ENCODE measurements around the gene SAMHD1. TPM values are rescaled to one million over a fixed set of nuclear protein-coding genes. Genes with fewer than 3 reads are reported as not detected.
A peak's percentile ranks its signal among the peaks of the same experiment; 100 is the strongest.

Gene SAMHD1
- polyA plus RNA-seq, 1 of the 3 experiments (the other 2 are of a cell fraction): 5.9 TPM

DNA sequence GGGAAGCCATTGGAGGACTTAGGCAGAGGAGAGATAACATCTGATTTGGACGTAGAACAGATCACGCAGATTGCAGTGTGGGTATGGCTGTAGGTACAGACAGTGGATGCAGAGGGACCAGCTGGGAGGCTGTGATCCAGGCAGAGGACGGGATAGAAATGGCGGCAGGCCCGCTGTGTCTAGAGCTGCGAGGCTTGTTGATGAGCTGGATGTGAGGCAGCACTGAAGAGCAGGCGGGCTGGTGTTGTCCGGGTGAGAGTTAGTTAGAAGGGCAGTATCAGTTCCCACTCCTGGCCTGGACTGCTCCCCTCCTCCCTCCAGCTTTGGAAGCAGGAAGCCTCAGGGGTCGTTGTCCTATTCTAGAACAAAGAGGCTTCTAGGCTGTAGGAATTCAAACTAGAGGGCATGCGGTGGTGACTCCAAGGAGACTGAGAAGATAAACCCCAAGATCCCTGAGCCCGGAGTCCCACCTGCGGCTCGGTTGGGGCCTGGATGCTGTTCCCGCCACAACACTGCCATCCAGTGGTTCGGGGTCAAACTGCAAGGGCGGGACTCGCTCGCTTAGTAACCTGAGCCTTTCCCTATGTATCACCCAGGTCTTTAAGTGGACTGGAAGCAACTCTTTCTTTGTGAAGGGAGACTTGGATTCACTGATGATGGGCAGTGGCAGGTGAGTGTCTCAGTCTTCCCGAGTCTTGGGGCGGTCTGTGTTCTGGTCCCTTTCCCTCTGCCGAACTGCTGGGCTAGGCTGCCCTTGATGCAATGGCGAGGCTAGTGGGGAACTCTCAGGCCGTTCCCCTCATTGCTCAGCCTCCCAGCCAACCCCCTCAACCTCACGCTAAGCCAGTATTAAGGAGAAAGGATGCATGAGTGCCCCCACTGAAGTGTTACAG is 64.4 kb downstream of the SAMHD1 start:
- Histone ChIP-seq H3K27ac (ENCODE audit: low read depth in 2 of 2, low read length in 1 of 2) (no peak overlapping the region), H3K27me3 (ENCODE audit: insufficient read depth) (no peaks in the 10 kb centered on the region), H3K9me2 (no peaks in the 10 kb centered on the region), H4K20me1 (ENCODE audit: insufficient read depth) (no peaks in the 10 kb centered on the region), H3K4me3 (ENCODE audit: low read depth in 2 of 2, low read length in 1 of 2) (no peak overlapping the region; a peak in 1 of 4 replicates), H3K36me3 (replicated peaks in 1 of 2; ENCODE audit: control insufficient read depth in 1 of 2, insufficient read depth in 2 of 2, low read length in 1 of 2) (no peaks in the 10 kb centered on the region), H3K4me1 (ENCODE audit: control insufficient read depth in 1 of 2, insufficient read depth in 2 of 2, low read depth in 1 of 2, low read length in 1 of 2) (peaks cover 0 to 7% of the 10 kb centered on the region in 2 experiments; a peak in 2 of 4 replicates), H3K9ac (no peak overlapping the region), H3K79me2 (ENCODE audit: insufficient read depth) (no peaks in the 10 kb centered on the region), H3K9me3 (no peaks in the 10 kb centered on the region), H3K4me2 (no peak overlapping the region), H3F3A (replicated peaks; ENCODE audit: insufficient read depth) (no peaks in the 10 kb centered on the region), H2AFZ (ENCODE audit: low read depth) (peak overlapping the region; percentile 76; the same call in 1 of the 2 replicates)
- POLR2A ChIA-PET: no interaction called here
- CTCF ChIA-PET: interaction anchor here (0.6 to 3.9 kb wide), 36 partner anchors 8 to 585 kb away, joined by 3 to 29 read pairs (median 4); partner anchors contain the start of gene RAB5IF
- DNase-seq: peak; percentile 87
- WGBS (ENCODE audit: low lambda C conversion rate): 48% methylated on average over 13 of the region's 24 CpGs
- TF ChIP-seq POLR2AphosphoS5 (IDR thresholded peaks at IDR 0.05; ENCODE audit: low read depth, low read length) (no peak), GATA2 (CRISPR knock-in tag; IDR thresholded peaks at IDR 0.05) (0 out of 2 replicates have a peak, but pooled peaks have one; percentile 2), MXI1 (IDR thresholded peaks at IDR 0.05; ENCODE audit: low read depth, low read length) (no peak), TEAD4 (IDR thresholded peaks at IDR 0.05; ENCODE audit: borderline replicate concordance, insufficient read depth) (no peak), FOSL2 (IDR thresholded peaks at IDR 0.05; ENCODE audit: borderline replicate concordance, low read depth) (no peak), GABPA (IDR thresholded peaks at IDR 0.05; ENCODE audit: low read depth) (no peak), FOXJ3 (CRISPR knock-in tag; IDR thresholded peaks at IDR 0.05) (no peak), EZH2phosphoT487 (IDR thresholded peaks at IDR 0.05; ENCODE audit: borderline replicate concordance, low read depth) (no peak), EP300 (IDR thresholded peaks at IDR 0.05; ENCODE audit: borderline replicate concordance in 1 of 2, low read depth in 1 of 2, low read length in 1 of 2) (no peak), NRF1 (IDR thresholded peaks at IDR 0.05; ENCODE audit: low read depth, low read length) (0 out of 2 replicates have a peak, but pooled peaks have one; percentile 20), JUND (IDR thresholded peaks at IDR 0.05) (no peak), FOXM1 (IDR thresholded peaks at IDR 0.05; ENCODE audit: low read depth) (no peak), MEF2A (IDR thresholded peaks at IDR 0.05; ENCODE audit: borderline replicate concordance, low read depth) (no peak), ELF1 (IDR thresholded peaks at IDR 0.05) (no peak), RXRA (IDR thresholded peaks at IDR 0.05; ENCODE audit: borderline replicate concordance, low read depth) (no peak), SIN3A (IDR thresholded peaks at IDR 0.05; ENCODE audit: borderline replicate concordance, low read depth, low read length) (no peak), RAD21 (IDR thresholded peaks at IDR 0.05; ENCODE audit: low read length) (peak; percentile 96), TCF12 (IDR thresholded peaks at IDR 0.05) (no peak)
- TF ChIP-seq, protein P1, sequence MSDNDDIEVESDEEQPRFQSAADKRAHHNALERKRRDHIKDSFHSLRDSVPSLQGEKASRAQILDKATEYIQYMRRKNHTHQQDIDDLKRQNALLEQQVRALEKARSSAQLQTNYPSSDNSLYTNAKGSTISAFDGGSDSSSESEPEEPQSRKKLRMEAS (IDR thresholded peaks at IDR 0.05; ENCODE audit: low read depth): 0 out of 2 replicates have a peak, but pooled peaks have one; percentile 9
- TF ChIP-seq, protein P2, sequence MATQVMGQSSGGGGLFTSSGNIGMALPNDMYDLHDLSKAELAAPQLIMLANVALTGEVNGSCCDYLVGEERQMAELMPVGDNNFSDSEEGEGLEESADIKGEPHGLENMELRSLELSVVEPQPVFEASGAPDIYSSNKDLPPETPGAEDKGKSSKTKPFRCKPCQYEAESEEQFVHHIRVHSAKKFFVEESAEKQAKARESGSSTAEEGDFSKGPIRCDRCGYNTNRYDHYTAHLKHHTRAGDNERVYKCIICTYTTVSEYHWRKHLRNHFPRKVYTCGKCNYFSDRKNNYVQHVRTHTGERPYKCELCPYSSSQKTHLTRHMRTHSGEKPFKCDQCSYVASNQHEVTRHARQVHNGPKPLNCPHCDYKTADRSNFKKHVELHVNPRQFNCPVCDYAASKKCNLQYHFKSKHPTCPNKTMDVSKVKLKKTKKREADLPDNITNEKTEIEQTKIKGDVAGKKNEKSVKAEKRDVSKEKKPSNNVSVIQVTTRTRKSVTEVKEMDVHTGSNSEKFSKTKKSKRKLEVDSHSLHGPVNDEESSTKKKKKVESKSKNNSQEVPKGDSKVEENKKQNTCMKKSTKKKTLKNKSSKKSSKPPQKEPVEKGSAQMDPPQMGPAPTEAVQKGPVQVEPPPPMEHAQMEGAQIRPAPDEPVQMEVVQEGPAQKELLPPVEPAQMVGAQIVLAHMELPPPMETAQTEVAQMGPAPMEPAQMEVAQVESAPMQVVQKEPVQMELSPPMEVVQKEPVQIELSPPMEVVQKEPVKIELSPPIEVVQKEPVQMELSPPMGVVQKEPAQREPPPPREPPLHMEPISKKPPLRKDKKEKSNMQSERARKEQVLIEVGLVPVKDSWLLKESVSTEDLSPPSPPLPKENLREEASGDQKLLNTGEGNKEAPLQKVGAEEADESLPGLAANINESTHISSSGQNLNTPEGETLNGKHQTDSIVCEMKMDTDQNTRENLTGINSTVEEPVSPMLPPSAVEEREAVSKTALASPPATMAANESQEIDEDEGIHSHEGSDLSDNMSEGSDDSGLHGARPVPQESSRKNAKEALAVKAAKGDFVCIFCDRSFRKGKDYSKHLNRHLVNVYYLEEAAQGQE (IDR thresholded peaks at IDR 0.05; ENCODE audit: low read depth, low read length): no peak
- TF ChIP-seq, protein P3, sequence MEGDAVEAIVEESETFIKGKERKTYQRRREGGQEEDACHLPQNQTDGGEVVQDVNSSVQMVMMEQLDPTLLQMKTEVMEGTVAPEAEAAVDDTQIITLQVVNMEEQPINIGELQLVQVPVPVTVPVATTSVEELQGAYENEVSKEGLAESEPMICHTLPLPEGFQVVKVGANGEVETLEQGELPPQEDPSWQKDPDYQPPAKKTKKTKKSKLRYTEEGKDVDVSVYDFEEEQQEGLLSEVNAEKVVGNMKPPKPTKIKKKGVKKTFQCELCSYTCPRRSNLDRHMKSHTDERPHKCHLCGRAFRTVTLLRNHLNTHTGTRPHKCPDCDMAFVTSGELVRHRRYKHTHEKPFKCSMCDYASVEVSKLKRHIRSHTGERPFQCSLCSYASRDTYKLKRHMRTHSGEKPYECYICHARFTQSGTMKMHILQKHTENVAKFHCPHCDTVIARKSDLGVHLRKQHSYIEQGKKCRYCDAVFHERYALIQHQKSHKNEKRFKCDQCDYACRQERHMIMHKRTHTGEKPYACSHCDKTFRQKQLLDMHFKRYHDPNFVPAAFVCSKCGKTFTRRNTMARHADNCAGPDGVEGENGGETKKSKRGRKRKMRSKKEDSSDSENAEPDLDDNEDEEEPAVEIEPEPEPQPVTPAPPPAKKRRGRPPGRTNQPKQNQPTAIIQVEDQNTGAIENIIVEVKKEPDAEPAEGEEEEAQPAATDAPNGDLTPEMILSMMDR (IDR thresholded peaks at IDR 0.05): peak; percentile 91
- TF ChIP-seq, protein P4, sequence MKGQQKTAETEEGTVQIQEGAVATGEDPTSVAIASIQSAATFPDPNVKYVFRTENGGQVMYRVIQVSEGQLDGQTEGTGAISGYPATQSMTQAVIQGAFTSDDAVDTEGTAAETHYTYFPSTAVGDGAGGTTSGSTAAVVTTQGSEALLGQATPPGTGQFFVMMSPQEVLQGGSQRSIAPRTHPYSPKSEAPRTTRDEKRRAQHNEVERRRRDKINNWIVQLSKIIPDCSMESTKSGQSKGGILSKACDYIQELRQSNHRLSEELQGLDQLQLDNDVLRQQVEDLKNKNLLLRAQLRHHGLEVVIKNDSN (IDR thresholded peaks at IDR 0.05; ENCODE audit: borderline replicate concordance, low read depth): no peak
- TF ChIP-seq, protein P5, sequence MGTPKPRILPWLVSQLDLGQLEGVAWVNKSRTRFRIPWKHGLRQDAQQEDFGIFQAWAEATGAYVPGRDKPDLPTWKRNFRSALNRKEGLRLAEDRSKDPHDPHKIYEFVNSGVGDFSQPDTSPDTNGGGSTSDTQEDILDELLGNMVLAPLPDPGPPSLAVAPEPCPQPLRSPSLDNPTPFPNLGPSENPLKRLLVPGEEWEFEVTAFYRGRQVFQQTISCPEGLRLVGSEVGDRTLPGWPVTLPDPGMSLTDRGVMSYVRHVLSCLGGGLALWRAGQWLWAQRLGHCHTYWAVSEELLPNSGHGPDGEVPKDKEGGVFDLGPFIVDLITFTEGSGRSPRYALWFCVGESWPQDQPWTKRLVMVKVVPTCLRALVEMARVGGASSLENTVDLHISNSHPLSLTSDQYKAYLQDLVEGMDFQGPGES (IDR thresholded peaks at IDR 0.05; ENCODE audit: low read depth, low read length): no peak
- TF ChIP-seq, protein P6, sequence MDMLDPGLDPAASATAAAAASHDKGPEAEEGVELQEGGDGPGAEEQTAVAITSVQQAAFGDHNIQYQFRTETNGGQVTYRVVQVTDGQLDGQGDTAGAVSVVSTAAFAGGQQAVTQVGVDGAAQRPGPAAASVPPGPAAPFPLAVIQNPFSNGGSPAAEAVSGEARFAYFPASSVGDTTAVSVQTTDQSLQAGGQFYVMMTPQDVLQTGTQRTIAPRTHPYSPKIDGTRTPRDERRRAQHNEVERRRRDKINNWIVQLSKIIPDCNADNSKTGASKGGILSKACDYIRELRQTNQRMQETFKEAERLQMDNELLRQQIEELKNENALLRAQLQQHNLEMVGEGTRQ (IDR thresholded peaks at IDR 0.05; ENCODE audit: borderline replicate concordance, low read depth, low read length): no peak
